OCI-LY7 (cell line): ENCODE results near the gene DNAJC5G.

Experiments used
- EZH2phosphoT487 ChIP-seq: fragments of 200-600 bp; sonication (generic); IDR thresholded peaks from 2 replicates; pipeline ENCODE4 v1.6.1; 2018; ENCODE audit warnings: low read depth, borderline replicate concordance, mild to moderate bottlenecking, mixed run types, antibody characterized with exemption, low read length, moderate library complexity, mixed read lengths
- TF ChIP-seq, protein P1 (sequence below): fragments of 200-600 bp; sonication (generic); conservative IDR thresholded peaks from 2 replicates; pipeline ENCODE4 v1.5.1; 2014; ENCODE audit warnings: mild to moderate bottlenecking, antibody characterized with exemption, low read length, moderate library complexity, mixed read lengths

DNA sequence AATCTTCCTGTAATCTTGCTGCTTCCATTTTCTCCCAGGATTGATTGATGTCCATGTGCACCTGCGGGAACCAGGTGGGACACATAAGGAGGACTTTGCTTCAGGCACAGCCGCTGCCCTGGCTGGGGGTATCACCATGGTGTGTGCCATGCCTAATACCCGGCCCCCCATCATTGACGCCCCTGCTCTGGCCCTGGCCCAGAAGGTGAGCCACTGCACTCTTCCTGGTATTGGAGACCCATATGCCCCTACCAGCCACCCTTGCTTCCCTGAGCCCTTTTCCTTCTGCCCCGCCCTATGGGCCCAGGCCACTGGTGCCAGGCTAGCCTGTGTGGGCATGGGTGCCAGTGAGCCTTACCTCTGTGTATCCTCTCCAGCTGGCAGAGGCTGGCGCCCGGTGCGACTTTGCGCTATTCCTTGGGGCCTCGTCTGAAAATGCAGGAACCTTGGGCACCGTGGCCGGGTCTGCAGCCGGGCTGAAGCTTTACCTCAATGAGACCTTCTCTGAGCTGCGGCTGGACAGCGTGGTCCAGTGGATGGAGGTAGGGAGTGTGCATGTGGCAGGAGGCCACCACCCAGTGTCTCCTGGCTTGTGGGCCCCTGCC lies 37.8 kb upstream of the DNAJC5G start:
- TF ChIP-seq, protein P1, sequence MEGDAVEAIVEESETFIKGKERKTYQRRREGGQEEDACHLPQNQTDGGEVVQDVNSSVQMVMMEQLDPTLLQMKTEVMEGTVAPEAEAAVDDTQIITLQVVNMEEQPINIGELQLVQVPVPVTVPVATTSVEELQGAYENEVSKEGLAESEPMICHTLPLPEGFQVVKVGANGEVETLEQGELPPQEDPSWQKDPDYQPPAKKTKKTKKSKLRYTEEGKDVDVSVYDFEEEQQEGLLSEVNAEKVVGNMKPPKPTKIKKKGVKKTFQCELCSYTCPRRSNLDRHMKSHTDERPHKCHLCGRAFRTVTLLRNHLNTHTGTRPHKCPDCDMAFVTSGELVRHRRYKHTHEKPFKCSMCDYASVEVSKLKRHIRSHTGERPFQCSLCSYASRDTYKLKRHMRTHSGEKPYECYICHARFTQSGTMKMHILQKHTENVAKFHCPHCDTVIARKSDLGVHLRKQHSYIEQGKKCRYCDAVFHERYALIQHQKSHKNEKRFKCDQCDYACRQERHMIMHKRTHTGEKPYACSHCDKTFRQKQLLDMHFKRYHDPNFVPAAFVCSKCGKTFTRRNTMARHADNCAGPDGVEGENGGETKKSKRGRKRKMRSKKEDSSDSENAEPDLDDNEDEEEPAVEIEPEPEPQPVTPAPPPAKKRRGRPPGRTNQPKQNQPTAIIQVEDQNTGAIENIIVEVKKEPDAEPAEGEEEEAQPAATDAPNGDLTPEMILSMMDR, result no peak
- TF ChIP-seq EZH2phosphoT487, result no peak
